NCI-H2196 treated with DMSO at 0.1 percent for 48 hours (cell line): Measurements from ENCODE around the gene CEP85L.

Experiments
- DNase-seq: peaks from one replicate; lab custom pipeline; 2025; ENCODE audit not compliant: unreplicated experiment; lab: John Stamatoyannopoulos, UW

Gene CEP85L

GRCh38 chr6:118625833-118626232 lies 25.6 kb downstream of the CEP85L start:
- DNase-seq: no peak

GRCh38 chr6:118621799-118622470 lies 29.5 kb downstream of the CEP85L start:
- DNase-seq: no peak

GRCh38 chr6:118620202-118620601 lies 31.2 kb downstream of the CEP85L start:
- no peak for DNase-seq

- no peak for DNase-seq
These were observed 32.6 kb downstream of the CEP85L start for GRCh38 chr6:118618676-118619377.

- no peak for DNase-seq
These were observed 34.0 kb downstream of the CEP85L start for GRCh38 chr6:118617417-118617816.

- no peak for DNase-seq
These were observed 40.1 kb downstream of the CEP85L start for GRCh38 chr6:118611334-118611733.

- DNase-seq: no peak
These were observed 44.5 kb downstream of the CEP85L start for GRCh38 chr6:118606858-118607257.

GRCh38 chr6:118606268-118606667 lies 45.1 kb downstream of the CEP85L start:
- no peak for DNase-seq

GRCh38 chr6:118603372-118603771 lies 48.0 kb downstream of the CEP85L start:
- DNase-seq: no peak

GRCh38 chr6:118602300-118602699 lies 49.1 kb downstream of the CEP85L start:
- no peak for DNase-seq

- DNase-seq: no peak
These were observed 53.1 kb downstream of the CEP85L start for GRCh38 chr6:118598324-118598723.

GRCh38 chr6:118597636-118598035 lies 53.8 kb downstream of the CEP85L start:
- DNase-seq: no peak

- DNase-seq: no peak
These were observed 54.5 kb downstream of the CEP85L start for GRCh38 chr6:118596774-118597320.

- DNase-seq: no peak
These were observed 56.5 kb downstream of the CEP85L start for GRCh38 chr6:118594877-118595276.

GRCh38 chr6:118591897-118592296 lies 59.5 kb downstream of the CEP85L start:
- no peak for DNase-seq

- DNase-seq: no peak
These were observed 61.6 kb downstream of the CEP85L start for GRCh38 chr6:118589649-118590365.

GRCh38 chr6:118589186-118589585 lies 62.2 kb downstream of the CEP85L start:
- DNase-seq: no peak

- no peak for DNase-seq
These were observed 62.8 kb downstream of the CEP85L start for GRCh38 chr6:118588626-118589025.

GRCh38 chr6:118586746-118587485 lies 64.5 kb downstream of the CEP85L start:
- DNase-seq: no peak

- DNase-seq: no peak
These were observed 66.5 kb downstream of the CEP85L start for GRCh38 chr6:118584911-118585310.

GRCh38 chr6:118581489-118581959 lies 69.9 kb downstream of the CEP85L start:
- no peak for DNase-seq
